ENCODE data around the gene NADSYN1. TPM values are rescaled to one million over a fixed set of nuclear protein-coding genes. Genes with fewer than 3 reads are reported as not detected.

Gene NADSYN1
- total RNA-seq, 4 donors from 2014 or later = 144 to 271 (median 195) TPM

GRCh38 chr11:71466358-71466757 is 13.4 kb downstream of the NADSYN1 start:
- H3K27ac ChIP-seq = no peak overlapping the region
- H3K27me3 ChIP-seq = no peaks in the 10 kb centered on the region
- intact Hi-C loops (cut with DNase I; ENCODE audit: low total_unique reads) = no loop called here
- no peaks in the 10 kb centered on the region for H3K4me1 ChIP-seq
- no peaks in the 10 kb centered on the region for H3K9me3 ChIP-seq
- in situ Hi-C loops (cut with MboI; ENCODE audit: low pct_ligation_motif_present in 1 of 4, low pct_unique_long_range_greater_than_20kb in 1 of 4, low sequenced_read_pairs in 3 of 4) = no loop called here
- 90% methylated on average over 9 of the region's 9 CpGs; no CpG with 5 or more reads in 1 of the 2 donors for WGBS, 2 donors (ENCODE audit: low coverage in 1 of 2)
- H3K4me3 ChIP-seq = no peak overlapping the region
- TF ChIP-seq POLR2A (IDR thresholded peaks at IDR 0.05) (no peak), CTCF (IDR thresholded peaks at IDR 0.05) (no peak), POLR2AphosphoS5 (IDR thresholded peaks at IDR 0.05) (no peak), EP300 (IDR thresholded peaks at IDR 0.05; ENCODE audit: low read depth) (no peak)
- H3K36me3 ChIP-seq = peaks cover 0 to 26% (median 4%) of the 10 kb centered on the region in 4 donors
- no peak for DNase-seq

GRCh38 chr11:71467164-71467563 is 14.2 kb downstream of the NADSYN1 start:
- Histone ChIP-seq H3K4me1 (no peaks in the 10 kb centered on the region), H3K4me3 (no peak overlapping the region), H3K27ac (no peak overlapping the region), H3K9me3 (no peaks in the 10 kb centered on the region), H3K27me3 (no peaks in the 10 kb centered on the region), H3K36me3 (peaks cover 0 to 20% (median under 1%) of the 10 kb centered on the region in 4 donors)
- TF ChIP-seq POLR2A (IDR thresholded peaks at IDR 0.05) (no peak), POLR2AphosphoS5 (IDR thresholded peaks at IDR 0.05) (no peak), CTCF (IDR thresholded peaks at IDR 0.05) (no peak), EP300 (IDR thresholded peaks at IDR 0.05; ENCODE audit: low read depth) (no peak)
- no peak for DNase-seq
- intact Hi-C loops (cut with DNase I; ENCODE audit: low total_unique reads) = no loop called here
- 49 to 71% methylated on average over 4 to 6 of the region's 6 CpGs for WGBS, 2 donors (ENCODE audit: low coverage in 1 of 2)
- in situ Hi-C loops (cut with MboI; ENCODE audit: low pct_ligation_motif_present in 1 of 4, low pct_unique_long_range_greater_than_20kb in 1 of 4, low sequenced_read_pairs in 3 of 4) = no loop called here

GRCh38 chr11:71470946-71471345 is 17.9 kb downstream of the NADSYN1 start:
- in situ Hi-C loops (cut with MboI; ENCODE audit: low pct_ligation_motif_present in 1 of 4, low pct_unique_long_range_greater_than_20kb in 1 of 4, low sequenced_read_pairs in 3 of 4) = no loop called here
- 86% methylated on average over 6 of the region's 6 CpGs; no CpG with 5 or more reads in 1 of the 2 donors for WGBS, 2 donors (ENCODE audit: low coverage in 1 of 2)
- H3K27ac ChIP-seq = no peak overlapping the region
- no peak for TF ChIP-seq EP300 (IDR thresholded peaks at IDR 0.05; ENCODE audit: low read depth)
- no peak for TF ChIP-seq POLR2A (IDR thresholded peaks at IDR 0.05)
- no peak for TF ChIP-seq CTCF (IDR thresholded peaks at IDR 0.05)
- no peak for TF ChIP-seq POLR2AphosphoS5 (IDR thresholded peaks at IDR 0.05)
- no peak overlapping the region for H3K4me3 ChIP-seq
- no peaks in the 10 kb centered on the region for H3K9me3 ChIP-seq
- peaks cover 0 to 50% (median 19%) of the 10 kb centered on the region in 4 donors for H3K36me3 ChIP-seq
- no peak for DNase-seq
- H3K27me3 ChIP-seq = no peaks in the 10 kb centered on the region
- no peaks in the 10 kb centered on the region for H3K4me1 ChIP-seq
- intact Hi-C loops (cut with DNase I; ENCODE audit: low total_unique reads) = no loop called here

- intact Hi-C loops (cut with DNase I; ENCODE audit: low total_unique reads) (no loop called here), in situ Hi-C loops (cut with MboI; ENCODE audit: low pct_ligation_motif_present in 1 of 4, low pct_unique_long_range_greater_than_20kb in 1 of 4, low sequenced_read_pairs in 3 of 4) (no loop called here)
- peaks cover 0 to 47% (median 20%) of the 10 kb centered on the region in 4 donors for H3K36me3 ChIP-seq
- no peak overlapping the region for H3K27ac ChIP-seq
- no peaks in the 10 kb centered on the region for H3K27me3 ChIP-seq
- no peak for DNase-seq
- WGBS, 2 donors (ENCODE audit: low coverage in 1 of 2) = 90 to 92% methylated on average over 2 to 10 of the region's 10 CpGs
- TF ChIP-seq CTCF (IDR thresholded peaks at IDR 0.05) = no peak
- TF ChIP-seq POLR2A (IDR thresholded peaks at IDR 0.05) = no peak
- no peak for TF ChIP-seq EP300 (IDR thresholded peaks at IDR 0.05; ENCODE audit: low read depth)
- no peak for TF ChIP-seq POLR2AphosphoS5 (IDR thresholded peaks at IDR 0.05)
- H3K9me3 ChIP-seq = no peaks in the 10 kb centered on the region
- H3K4me1 ChIP-seq = no peaks in the 10 kb centered on the region
- no peak overlapping the region for H3K4me3 ChIP-seq
Measured at GRCh38 chr11:71472357-71472885, 19.4 kb downstream of the NADSYN1 start.

Data from transverse colon (tissue), 4 donors.